Testis (tissue), 3 donors: ENCODE measurements around the gene RSF1. TPM values are rescaled to one million over a fixed set of nuclear protein-coding genes. Genes with fewer than 3 reads are reported as not detected.

Source experiments
- DNase-seq: peaks from one replicate; pipeline ENCODE4 v3.0.0-alpha.2; 2019
- H3K27ac ChIP-seq, 2 donors: fragments of 200-600 bp; sonication (generic); one replicate each; pipeline ENCODE4 v1.5.1; 2019
- H3K27me3 ChIP-seq: fragments of 200-600 bp; sonication (generic); one replicate; pipeline ENCODE4 v1.5.1; 2019
- H3K36me3 ChIP-seq: fragments of 200-600 bp; sonication (generic); one replicate; pipeline ENCODE4 v1.5.1; 2017; ENCODE audit warnings: low read depth; ENCODE audit errors: missing control alignments
- H3K4me1 ChIP-seq: fragments of 200-600 bp; sonication (generic); one replicate; pipeline ENCODE4 v1.5.1; 2019
- H3K4me3 ChIP-seq, 2 donors: fragments of 200-600 bp; sonication (generic); one replicate each; pipeline ENCODE4 v1.5.1; 2017 to 2019
- H3K9me3 ChIP-seq: fragments of 200-600 bp; sonication (generic); one replicate; pipeline ENCODE4 v1.5.1; 2017
- CTCF ChIP-seq, 3 experiments: fragments of 450-650 bp in 2 of 3; fragments of 200-600 bp in 1 of 3; sonication (generic) in 1 of 3; IDR thresholded peaks; one replicate each; pipeline ENCODE4 v1.5.1; 2016 to 2019; ENCODE audit warnings: antibody characterized with exemption in 3 of 3, mild to moderate bottlenecking in 2 of 3, moderate library complexity in 1 of 3
- POLR2A ChIP-seq: fragments of 450-650 bp; IDR thresholded peaks from one replicate; pipeline ENCODE4 v1.6.1; 2017; ENCODE audit warnings: antibody characterized with exemption, mild to moderate bottlenecking, moderate library complexity
- WGBS, 2 donors: methylation state at CpG; one replicate each; pipeline ENCODE4 v1.1.5; 2018; 5-methylcytosine and 5-hydroxymethylcytosine counted together
- intact Hi-C: fragments of 100-400 bp; cut with DNase I; formaldehyde crosslinking; loops from one replicate; pipeline ENCODE4 v1.15.1; 2023; ENCODE audit warnings: low total_unique reads
- polyA plus RNA-seq: library from polyadenylated mRNA; stranded (reverse); fragments of 350-450 nt; fragmentation: Illumina TruSeq; extraction: RNeasy Lipid Tissue Mini Kit (QIAGEN cat#74804); gene quantifications from one replicate; pipeline ENCODE4 v1.2.3, GENCODE V29; 2014; ENCODE audit warnings: low read depth, low replicate concordance; ENCODE audit not compliant: insufficient read depth
- small RNA-seq, 2 donors: library from RNA; depleted of rRNA; stranded (forward); fragments of <200 nt; gene quantifications; one replicate each; pipeline ENCODE3, GENCODE V24; 2016
- total RNA-seq, 2 donors: library from RNA; depleted of rRNA; stranded (reverse); fragments of >200 nt; gene quantifications; one replicate each; pipeline ENCODE4 v1.2.3, GENCODE V29; 2016

Gene RSF1
- total and polyA plus RNA-seq, 3 donors from 2014 or later: 17.7 to 168 (median 94.6) TPM

- TF ChIP-seq POLR2A (no peak), CTCF (IDR thresholded peaks at IDR 0.05) (no peak)
- Histone ChIP-seq H3K9me3 (no peaks in the 10 kb centered on the region), H3K4me1 (no peaks in the 10 kb centered on the region), H3K27ac (no peak overlapping the region), H3K4me3 (no peak overlapping the region), H3K27me3 (no peaks in the 10 kb centered on the region), H3K36me3 (no peaks in the 10 kb centered on the region)
- intact Hi-C loops: no loop called here
- DNase-seq: no peak
- 75 to 76% methylated on average over 4 of the region's 4 CpGs for WGBS, 2 donors
Measured at GRCh38 chr11:77630157-77630710, 190.3 kb downstream of the RSF1 start.

GRCh38 chr11:77619576-77620198 lies 200.8 kb downstream of the RSF1 start:
- Histone ChIP-seq H3K27ac (no peak overlapping the region), H3K9me3 (no peaks in the 10 kb centered on the region), H3K27me3 (no peaks in the 10 kb centered on the region), H3K4me1 (no peaks in the 10 kb centered on the region), H3K4me3 (no peak overlapping the region), H3K36me3 (no peaks in the 10 kb centered on the region)
- no peak for DNase-seq
- intact Hi-C loops: loop anchor here (10.0 kb wide), 1 partner anchor 425 kb away; no protein-coding TSS in a partner anchor
- 88 to 93% methylated on average over 3 of the region's 3 CpGs for WGBS, 2 donors
- TF ChIP-seq CTCF (IDR thresholded peaks at IDR 0.05) (peak; percentile 57 to 74 (median 69)), POLR2A (no peak)

GRCh38 chr11:77617892-77618291 lies 202.6 kb downstream of the RSF1 start:
- intact Hi-C loops: loop anchor here (10.0 kb wide), 1 partner anchor 423 kb away; no protein-coding TSS in a partner anchor
- H3K36me3 ChIP-seq: no peaks in the 10 kb centered on the region

GRCh38 chr11:77611921-77612320 lies 208.6 kb downstream of the RSF1 start:
- TF ChIP-seq CTCF (IDR thresholded peaks at IDR 0.05) (no peak), POLR2A (no peak)
- Histone ChIP-seq H3K4me3 (no peak overlapping the region), H3K27me3 (no peaks in the 10 kb centered on the region), H3K4me1 (no peaks in the 10 kb centered on the region), H3K9me3 (no peaks in the 10 kb centered on the region), H3K36me3 (no peaks in the 10 kb centered on the region), H3K27ac (no peak overlapping the region)
- DNase-seq: no peak
- intact Hi-C loops: loop anchor here (10.0 kb wide), 1 partner anchor 417 kb away; no protein-coding TSS in a partner anchor

More at GRCh38 chr11:77617892-77618291, 202.6 kb downstream of the RSF1 start:
- no peak for TF ChIP-seq POLR2A
- no peak for TF ChIP-seq CTCF (IDR thresholded peaks at IDR 0.05)
- Histone ChIP-seq H3K4me1 (no peaks in the 10 kb centered on the region), H3K4me3 (no peak overlapping the region), H3K27ac (peak overlapping the region in 1 of 2 donors; percentile 12), H3K27me3 (no peaks in the 10 kb centered on the region), H3K9me3 (no peaks in the 10 kb centered on the region)
- WGBS, 2 donors: 49 to 57% methylated on average over 3 of the region's 3 CpGs
- no peak for DNase-seq

Small RNAs within 50 kb of the gene (small RNA-seq; reads per million reads assigned to genes)
- 0 reads per million in 2 donors for gene RF00019

Other genes starting within 250 kb of the RSF1 start
- 10 to 100 TPM; 16.0 to 21.1 TPM for gene AQP11, start 230.8 kb downstream of the RSF1 start, total RNA-seq
- gene AQP11, start 230.8 kb downstream of the RSF1 start, polyA plus RNA-seq: 14.5 TPM
- 10 to 100 TPM; 42.6 to 92.6 TPM for gene CLNS1A, start 182.9 kb downstream of the RSF1 start, total RNA-seq
- 101 TPM for gene CLNS1A, start 182.9 kb downstream of the RSF1 start, polyA plus RNA-seq
- 10 to 100 TPM; 20.2 to 22.0 TPM for gene AAMDC, start 422 bp upstream of the RSF1 start, total RNA-seq
- gene AAMDC, start 422 bp upstream of the RSF1 start, polyA plus RNA-seq: 56.6 TPM
- gene INTS4, start 173.9 kb upstream of the RSF1 start, total RNA-seq: 10 to 100 TPM; 37.4 to 48.2 TPM
- gene INTS4, start 173.9 kb upstream of the RSF1 start, polyA plus RNA-seq: 20.2 TPM
- 1 to 10 TPM in 1 of 2 donors, under 1 TPM in 1; 0.71 to 1.4 TPM for gene KCTD14, start 202.6 kb upstream of the RSF1 start, total RNA-seq
- 3.8 TPM for gene KCTD14, start 202.6 kb upstream of the RSF1 start, polyA plus RNA-seq
- gene THRSP, start 243.1 kb upstream of the RSF1 start, total RNA-seq: under 1 TPM in 1 of 2 donors, not detected in 1; 0.31 TPM
- gene THRSP, start 243.1 kb upstream of the RSF1 start, polyA plus RNA-seq: 0.37 TPM